NCI-H526 treated with DMSO at 0.1 percent for 48 hours (cell line): ENCODE results near the gene TAOK1.

Experiments
- DNase-seq: peaks from one replicate; lab custom pipeline; 2025; lab: John Stamatoyannopoulos, UW

Gene TAOK1

GRCh38 chr17:29584452-29585079, 194.4 kb downstream of the TAOK1 start:
- no peak for DNase-seq

- DNase-seq, result no peak
These were observed 195.1 kb downstream of the TAOK1 start for GRCh38 chr17:29585080-29585751.

GRCh38 chr17:29586676-29587469, 196.7 kb downstream of the TAOK1 start:
- no peak for DNase-seq

GRCh38 chr17:29587591-29587990, 197.4 kb downstream of the TAOK1 start:
- DNase-seq, result no peak

- DNase-seq, result no peak
These were observed 197.9 kb downstream of the TAOK1 start for GRCh38 chr17:29588017-29588561.

- DNase-seq, result peak; percentile 58
These were observed 198.6 kb downstream of the TAOK1 start for GRCh38 chr17:29588562-29589411.

GRCh38 chr17:29589524-29590410, 199.6 kb downstream of the TAOK1 start, which contains the start of gene GIT1:
Gene GIT1, minus strand, starts transcription at chr17:29589648. Its CDS starts 270 bp downstream, at chr17:29589378.
- DNase-seq, result peak; percentile 89

- peak; percentile 88 for DNase-seq
These were observed 200.4 kb downstream of the TAOK1 start for GRCh38 chr17:29590411-29591145.

GRCh38 chr17:29591146-29591736, 201.1 kb downstream of the TAOK1 start:
- DNase-seq, result peak; percentile 88

- peak; percentile 94 for DNase-seq
These were observed 201.8 kb downstream of the TAOK1 start for GRCh38 chr17:29591737-29592608.

GRCh38 chr17:29592850-29593551, 202.8 kb downstream of the TAOK1 start, which contains the start of gene ANKRD13B:
Gene ANKRD13B, plus strand, starts transcription at chr17:29593132. Its CDS starts 490 bp downstream, at chr17:29593622.
- peak; percentile 62 for DNase-seq

- peak; percentile 50 for DNase-seq
These were observed 203.7 kb downstream of the TAOK1 start for GRCh38 chr17:29593591-29594518.

- no peak for DNase-seq
These were observed 204.4 kb downstream of the TAOK1 start for GRCh38 chr17:29594519-29595090.

GRCh38 chr17:29595107-29595942, 205.2 kb downstream of the TAOK1 start:
- DNase-seq, result no peak
